Fibroblast of the aortic adventitia (primary cell): ENCODE data around the gene TEX261. TPM values are rescaled to one million over a fixed set of nuclear protein-coding genes. Genes with fewer than 3 reads are reported as not detected.

Experiments used
- DNase-seq: peaks from one replicate; pipeline ENCODE4 v3.0.0-alpha.2; 2010; ENCODE audit warnings: low read depth
- H3K4me3 ChIP-seq: 2 replicates; pipeline ENCODE4 v1.5.1; 2011; ENCODE audit warnings: low read depth, mild to moderate bottlenecking, control low read depth, low read length, moderate library complexity
- total RNA-seq: library from RNA; depleted of rRNA; stranded (reverse); fragments of >200 nt; gene quantifications from 2 replicates; pipeline ENCODE4 v1.2.3, GENCODE V29; 2012; ENCODE audit warnings: low replicate concordance
- TF ChIP-seq, protein P1 (sequence below): IDR thresholded peaks from 2 replicates; pipeline ENCODE4 v1.5.1; 2011; ENCODE audit warnings: mild to moderate bottlenecking, low read length, control low read depth, inconsistent platforms; ENCODE audit not compliant: insufficient read depth

Gene TEX261
- total RNA-seq, 1 donor = 44.2 TPM

DNA sequence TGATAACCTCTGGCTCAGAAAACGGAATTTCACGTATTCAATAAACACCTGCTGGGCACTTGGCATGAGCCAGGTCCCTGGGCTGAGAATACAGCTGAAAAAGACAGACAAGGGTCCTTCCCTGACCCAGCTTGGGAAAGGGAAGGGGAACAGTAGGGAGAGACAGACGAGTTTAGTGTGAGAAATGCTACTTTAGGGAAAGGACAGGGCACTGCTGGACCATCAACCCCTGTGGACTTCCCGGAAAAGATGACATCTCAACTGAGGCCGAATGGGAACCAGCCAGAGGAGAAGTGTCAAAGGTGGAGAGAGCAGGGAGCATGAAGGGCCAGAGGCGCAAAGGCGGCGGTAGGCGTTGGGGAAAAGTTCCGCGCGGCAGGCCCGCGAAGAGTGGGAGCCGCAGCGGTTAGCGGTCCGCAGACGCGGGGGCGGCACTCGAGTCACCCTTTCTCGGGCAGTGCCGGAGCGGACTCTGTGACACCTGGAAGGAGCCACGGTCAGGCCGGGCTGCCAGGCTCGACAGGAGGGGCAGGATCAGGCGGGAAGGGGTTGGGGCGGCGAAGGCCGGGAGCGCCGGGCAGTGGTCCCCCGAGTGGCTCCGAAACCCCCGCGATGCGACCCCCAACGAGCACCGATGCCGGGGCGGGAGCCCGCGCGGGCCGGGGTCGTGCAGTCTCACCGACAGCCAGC lies 519 bp downstream of the TEX261 start:
- TF ChIP-seq, protein P1, sequence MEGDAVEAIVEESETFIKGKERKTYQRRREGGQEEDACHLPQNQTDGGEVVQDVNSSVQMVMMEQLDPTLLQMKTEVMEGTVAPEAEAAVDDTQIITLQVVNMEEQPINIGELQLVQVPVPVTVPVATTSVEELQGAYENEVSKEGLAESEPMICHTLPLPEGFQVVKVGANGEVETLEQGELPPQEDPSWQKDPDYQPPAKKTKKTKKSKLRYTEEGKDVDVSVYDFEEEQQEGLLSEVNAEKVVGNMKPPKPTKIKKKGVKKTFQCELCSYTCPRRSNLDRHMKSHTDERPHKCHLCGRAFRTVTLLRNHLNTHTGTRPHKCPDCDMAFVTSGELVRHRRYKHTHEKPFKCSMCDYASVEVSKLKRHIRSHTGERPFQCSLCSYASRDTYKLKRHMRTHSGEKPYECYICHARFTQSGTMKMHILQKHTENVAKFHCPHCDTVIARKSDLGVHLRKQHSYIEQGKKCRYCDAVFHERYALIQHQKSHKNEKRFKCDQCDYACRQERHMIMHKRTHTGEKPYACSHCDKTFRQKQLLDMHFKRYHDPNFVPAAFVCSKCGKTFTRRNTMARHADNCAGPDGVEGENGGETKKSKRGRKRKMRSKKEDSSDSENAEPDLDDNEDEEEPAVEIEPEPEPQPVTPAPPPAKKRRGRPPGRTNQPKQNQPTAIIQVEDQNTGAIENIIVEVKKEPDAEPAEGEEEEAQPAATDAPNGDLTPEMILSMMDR = no peak
- peak; percentile 11 for DNase-seq
- peak overlapping the region; percentile 86 for H3K4me3 ChIP-seq

DNA sequence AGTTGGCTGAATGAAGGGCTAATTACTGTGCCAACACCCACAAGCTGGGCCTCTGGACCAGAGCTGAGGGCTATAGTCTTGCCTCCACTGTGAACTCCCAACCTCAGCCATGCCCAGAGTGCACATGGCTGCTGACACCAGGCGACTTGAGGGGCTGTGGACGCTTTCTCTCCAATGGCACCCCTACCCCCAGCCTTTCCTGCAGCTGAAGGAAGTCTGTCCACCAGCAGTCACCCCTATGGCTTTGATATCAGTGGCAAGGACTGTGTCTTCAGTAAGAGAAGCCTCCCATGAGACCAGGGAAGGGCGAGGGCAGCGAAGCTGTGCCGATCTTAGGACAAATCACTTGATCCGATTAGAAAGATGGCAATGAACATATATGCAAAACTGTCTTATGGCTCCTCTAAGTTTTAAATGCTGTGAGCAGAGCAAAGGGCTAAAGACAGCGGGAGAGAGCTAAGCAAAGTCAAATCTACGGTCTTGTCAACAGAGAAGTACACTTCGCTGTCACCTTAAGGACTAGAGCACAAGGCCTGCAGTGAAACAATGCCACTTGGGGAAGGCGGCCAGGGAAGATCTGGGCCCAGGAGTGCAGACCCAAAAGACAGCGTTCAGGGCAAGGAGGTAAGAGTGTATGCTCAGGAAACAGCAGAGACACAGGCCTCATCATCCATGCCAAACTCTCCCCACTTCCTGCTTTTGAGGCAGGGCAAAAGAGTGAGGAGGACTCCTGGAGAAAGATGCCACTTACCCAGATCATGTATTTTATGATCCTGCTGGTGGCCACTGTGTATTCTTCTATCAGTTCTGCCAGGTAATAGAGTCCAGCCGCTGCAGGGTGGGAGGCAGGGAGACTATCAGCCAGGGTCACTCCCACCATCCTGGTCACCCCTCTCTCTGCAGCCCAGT lies 1.5 kb downstream of the TEX261 start:
- H3K4me3 ChIP-seq = peak overlapping the region; percentile 86
- no peak for DNase-seq
- TF ChIP-seq, protein P1 = no peak

DNA sequence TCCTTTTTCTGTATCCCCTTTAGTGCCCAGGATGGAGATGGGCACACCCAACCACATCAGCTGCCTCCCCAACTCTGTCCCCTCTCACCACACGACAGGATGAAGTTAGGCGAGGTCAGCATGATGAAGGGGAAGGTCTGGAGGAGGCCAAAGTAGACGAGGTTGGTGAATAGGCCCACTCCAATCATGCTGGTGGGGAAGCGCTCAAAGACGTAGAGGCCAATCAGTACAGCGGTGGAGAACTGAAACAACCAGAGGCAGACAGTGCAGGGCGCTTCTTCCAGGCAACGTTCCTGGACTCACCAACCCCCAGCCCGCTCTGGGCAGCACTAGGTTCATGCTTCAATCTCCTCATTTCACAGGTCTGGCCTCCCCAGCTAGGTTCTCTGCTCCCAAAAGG lies 2.9 kb downstream of the TEX261 start:
- DNase-seq = no peak
- H3K4me3 ChIP-seq = no peak overlapping the region
- TF ChIP-seq, protein P1 = no peak

DNA sequence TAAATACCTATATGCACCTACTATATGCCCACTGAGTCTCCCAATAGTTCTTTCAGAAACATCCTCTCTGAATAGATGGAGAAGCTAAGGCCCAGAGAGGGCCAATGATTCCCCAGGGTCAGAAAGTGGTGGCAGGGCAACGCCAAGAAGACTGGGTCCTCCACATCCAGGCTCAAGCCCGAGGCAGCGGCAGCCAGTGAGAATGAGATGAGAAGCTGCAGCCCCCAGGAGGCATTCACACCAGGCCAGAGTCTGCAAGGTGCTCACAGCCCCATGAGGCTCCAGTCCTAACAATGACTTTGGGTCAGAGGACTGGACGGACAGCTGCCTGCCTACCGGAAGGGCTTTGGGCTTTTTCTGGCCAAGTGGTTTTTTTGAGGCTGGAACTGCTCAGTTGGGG lies 3.5 kb downstream of the TEX261 start:
- TF ChIP-seq, protein P1 = no peak
- H3K4me3 ChIP-seq = no peak overlapping the region
- no peak for DNase-seq

DNA sequence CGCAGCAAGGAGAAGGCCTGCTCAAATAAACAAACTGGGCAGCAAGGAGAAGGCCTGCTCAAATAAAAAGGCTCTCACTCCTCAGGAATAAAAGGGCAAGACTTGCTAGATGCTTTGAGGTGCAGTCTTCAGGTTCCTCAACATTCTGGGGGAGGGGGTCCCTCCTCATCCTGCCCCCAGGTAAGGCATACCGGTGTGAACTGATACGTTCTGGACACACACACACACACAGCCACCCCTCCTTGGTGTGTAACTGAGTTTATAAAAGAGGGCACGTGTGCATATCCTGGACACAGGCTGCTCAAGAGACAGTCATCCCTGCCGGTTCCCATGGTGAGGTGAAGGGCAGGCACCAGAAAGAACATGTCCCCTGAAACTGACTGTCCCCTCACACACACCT lies 4.5 kb downstream of the TEX261 start:
- no peak overlapping the region for H3K4me3 ChIP-seq
- TF ChIP-seq, protein P1 = no peak
- no peak for DNase-seq

DNA sequence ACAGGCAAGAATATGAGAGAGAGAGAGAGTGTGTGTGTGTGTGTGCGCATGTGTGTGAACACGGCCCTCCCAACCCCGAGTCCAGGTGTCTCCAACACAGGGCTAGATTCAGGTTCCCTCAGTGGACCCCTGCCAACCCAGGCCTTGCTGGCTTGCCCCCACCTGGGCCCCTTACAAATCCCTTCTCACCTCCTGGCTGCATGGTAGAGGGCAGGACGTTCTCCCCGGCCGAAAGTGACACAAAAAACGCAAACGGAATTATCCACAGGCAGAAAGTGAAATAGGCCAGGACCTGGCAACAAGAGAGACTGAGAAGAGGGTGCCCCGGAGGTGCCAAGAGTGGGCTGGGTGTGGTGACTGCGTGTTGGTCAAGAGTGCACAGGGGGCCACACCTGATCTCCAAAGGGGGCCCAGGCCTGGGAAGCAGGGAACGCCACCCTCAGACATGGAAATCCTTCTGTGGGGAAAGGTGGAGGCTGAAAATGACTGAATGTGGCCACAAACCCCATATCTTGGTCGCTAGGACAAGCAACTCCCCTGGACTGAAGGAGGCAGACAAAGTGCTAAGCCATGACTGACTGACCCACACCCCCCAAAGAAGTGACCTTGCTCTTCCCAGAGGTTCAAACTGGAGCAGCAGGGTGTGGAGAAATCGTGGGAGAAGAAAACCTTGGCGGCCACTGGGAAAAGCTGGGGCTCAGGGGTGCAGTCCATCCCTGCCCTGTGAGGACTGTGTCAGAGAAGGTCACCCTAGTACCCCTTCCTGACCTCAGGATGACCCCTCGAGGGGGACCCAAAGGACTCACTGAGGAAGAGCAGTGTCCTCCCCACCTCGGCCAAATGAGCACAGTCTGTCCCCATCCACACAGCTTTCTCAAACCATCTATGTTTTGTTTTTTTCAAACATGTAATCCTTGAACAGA lies 5.7 kb downstream of the TEX261 start:
- no peak overlapping the region for H3K4me3 ChIP-seq
- TF ChIP-seq, protein P1 = no peak
- DNase-seq = no peak
